ENCODE measurements around the gene DAB2.

Gene DAB2

GRCh38 chr5:39376293-39376714 is 48.5 kb downstream of the DAB2 start:
- no peaks in the 10 kb centered on the region for H3K79me2 ChIP-seq (ENCODE audit: control insufficient read depth, low read length)
- TF ChIP-seq EZH2phosphoT487 (IDR thresholded peaks at IDR 0.05; ENCODE audit: borderline replicate concordance, low read length) (no peak), CTCF (IDR thresholded peaks at IDR 0.05; ENCODE audit: low read depth, low read length, poor library complexity, severe bottlenecking) (peak; percentile 84)

GRCh38 chr5:39373791-39374190 is 51.0 kb downstream of the DAB2 start:
- Histone ChIP-seq H3K27me3 (ENCODE audit: control insufficient read depth, low read length) (no peaks in the 10 kb centered on the region), H4K20me1 (ENCODE audit: control insufficient read depth, insufficient read depth, low read depth, low read length) (no peaks in the 10 kb centered on the region), H3K4me1 (ENCODE audit: control insufficient read depth, low read length) (no peaks in the 10 kb centered on the region), H3F3A (ENCODE audit: control insufficient read depth, insufficient read depth) (no peaks in the 10 kb centered on the region), H3K27ac (ENCODE audit: low read depth, low read length) (no peak overlapping the region), H3K9me2 (replicated peaks; ENCODE audit: control insufficient read depth, low read length) (no peaks in the 10 kb centered on the region), H3K4me2 (ENCODE audit: low read length) (no peak overlapping the region), H3K79me2 (ENCODE audit: control insufficient read depth, low read length) (no peaks in the 10 kb centered on the region), H3K36me3 (ENCODE audit: control insufficient read depth, low read length) (no peaks in the 10 kb centered on the region), H3K4me3 (ENCODE audit: low read length) (no peak overlapping the region), H3K9me3 (ENCODE audit: control insufficient read depth, insufficient read depth, low read length) (no peaks in the 10 kb centered on the region)
- TF ChIP-seq CTCF (IDR thresholded peaks at IDR 0.05; ENCODE audit: low read depth, low read length, poor library complexity, severe bottlenecking) (no peak), EZH2phosphoT487 (IDR thresholded peaks at IDR 0.05; ENCODE audit: borderline replicate concordance, low read length) (no peak)

More at GRCh38 chr5:39376293-39376714, 48.5 kb downstream of the DAB2 start:
- H3K36me3 ChIP-seq (ENCODE audit: control insufficient read depth, low read length), result no peaks in the 10 kb centered on the region
- no peaks in the 10 kb centered on the region for H4K20me1 ChIP-seq (ENCODE audit: control insufficient read depth, insufficient read depth, low read depth, low read length)
- no peaks in the 10 kb centered on the region for H3F3A ChIP-seq (ENCODE audit: control insufficient read depth, insufficient read depth)
- no peak overlapping the region for H3K4me2 ChIP-seq (ENCODE audit: low read length)
- H3K27me3 ChIP-seq (ENCODE audit: control insufficient read depth, low read length), result no peaks in the 10 kb centered on the region
- no peak overlapping the region for H3K27ac ChIP-seq (ENCODE audit: low read depth, low read length)
- no peaks in the 10 kb centered on the region for H3K4me1 ChIP-seq (ENCODE audit: control insufficient read depth, low read length)
- no peak overlapping the region for H3K4me3 ChIP-seq (ENCODE audit: low read length)
- no peaks in the 10 kb centered on the region for H3K9me3 ChIP-seq (ENCODE audit: control insufficient read depth, insufficient read depth, low read length)
- H3K9me2 ChIP-seq (replicated peaks; ENCODE audit: control insufficient read depth, low read length), result no peaks in the 10 kb centered on the region

GRCh38 chr5:39371367-39371635 is 53.5 kb downstream of the DAB2 start:
- TF ChIP-seq CTCF (IDR thresholded peaks at IDR 0.05; ENCODE audit: low read depth, low read length, poor library complexity, severe bottlenecking), result no peak
- TF ChIP-seq EZH2phosphoT487 (IDR thresholded peaks at IDR 0.05; ENCODE audit: borderline replicate concordance, low read length), result no peak
- H3K27me3 ChIP-seq (ENCODE audit: control insufficient read depth, low read length), result no peaks in the 10 kb centered on the region
- no peaks in the 10 kb centered on the region for H3K4me1 ChIP-seq (ENCODE audit: control insufficient read depth, low read length)
- H3K4me3 ChIP-seq (ENCODE audit: low read length), result no peak overlapping the region
- H3K27ac ChIP-seq (ENCODE audit: low read depth, low read length), result no peak overlapping the region
- H3F3A ChIP-seq (ENCODE audit: control insufficient read depth, insufficient read depth), result no peaks in the 10 kb centered on the region
- no peaks in the 10 kb centered on the region for H3K36me3 ChIP-seq (ENCODE audit: control insufficient read depth, low read length)
- H3K9me2 ChIP-seq (replicated peaks; ENCODE audit: control insufficient read depth, low read length), result no peaks in the 10 kb centered on the region
- no peak overlapping the region for H3K4me2 ChIP-seq (ENCODE audit: low read length)
- H3K79me2 ChIP-seq (ENCODE audit: control insufficient read depth, low read length), result no peaks in the 10 kb centered on the region
- H3K9me3 ChIP-seq (ENCODE audit: control insufficient read depth, insufficient read depth, low read length), result no peaks in the 10 kb centered on the region
- H4K20me1 ChIP-seq (ENCODE audit: control insufficient read depth, insufficient read depth, low read depth, low read length), result no peaks in the 10 kb centered on the region
